ENCODE results near the gene PRKCA. TPM values are rescaled to one million over a fixed set of nuclear protein-coding genes. Genes with fewer than 3 reads are reported as not detected.

Gene PRKCA
- total RNA-seq, 4 donors from 2014 or later = 55.8 to 90.7 (median 66.7) TPM

GRCh38 chr17:66412857-66413558 lies 110.6 kb downstream of the PRKCA start:
- TF ChIP-seq CTCF (IDR thresholded peaks at IDR 0.05) (no peak), EP300 (IDR thresholded peaks at IDR 0.05) (no peak), POLR2A (IDR thresholded peaks at IDR 0.05) (no peak)
- Histone ChIP-seq H3K36me3 (no peaks in the 10 kb centered on the region), H3K27me3 (no peaks in the 10 kb centered on the region), H3K4me1 (peaks cover 0 to 13% (median 8%) of the 10 kb centered on the region in 4 donors), H3K9me3 (no peaks in the 10 kb centered on the region), H3K4me3 (no peak overlapping the region), H3K27ac (no peak overlapping the region)
- 80 to 82% methylated on average over 8 of the region's 8 CpGs for WGBS, 2 donors
- DNase-seq (ENCODE audit: low spot score in 2 of 2) = no peak

GRCh38 chr17:66413559-66414520 lies 111.4 kb downstream of the PRKCA start:
- Histone ChIP-seq H3K27ac (no peak overlapping the region), H3K9me3 (no peaks in the 10 kb centered on the region), H3K27me3 (no peaks in the 10 kb centered on the region), H3K36me3 (no peaks in the 10 kb centered on the region), H3K4me1 (peaks cover 0 to 13% (median 8%) of the 10 kb centered on the region in 4 donors), H3K4me3 (no peak overlapping the region)
- DNase-seq (ENCODE audit: low spot score in 2 of 2) = no peak
- TF ChIP-seq CTCF (IDR thresholded peaks at IDR 0.05) (no peak), POLR2A (IDR thresholded peaks at IDR 0.05) (no peak), EP300 (IDR thresholded peaks at IDR 0.05) (no peak)
- WGBS, 2 donors = 71 to 73% methylated on average over 13 of the region's 13 CpGs

GRCh38 chr17:66414561-66415175 lies 112.3 kb downstream of the PRKCA start:
- Histone ChIP-seq H3K27me3 (no peaks in the 10 kb centered on the region), H3K4me1 (peaks cover 0 to 13% (median 8%) of the 10 kb centered on the region in 4 donors), H3K27ac (no peak overlapping the region), H3K4me3 (no peak overlapping the region), H3K36me3 (no peaks in the 10 kb centered on the region), H3K9me3 (no peaks in the 10 kb centered on the region)
- no peak for TF ChIP-seq POLR2A (IDR thresholded peaks at IDR 0.05)
- TF ChIP-seq EP300 (IDR thresholded peaks at IDR 0.05) = no peak
- TF ChIP-seq CTCF (IDR thresholded peaks at IDR 0.05) = no peak
- DNase-seq (ENCODE audit: low spot score in 2 of 2) = no peak
- WGBS, 2 donors = 78 to 91% methylated on average over 4 of the region's 4 CpGs

- H3K4me3 ChIP-seq = no peak overlapping the region
- no peaks in the 10 kb centered on the region for H3K27me3 ChIP-seq
- no peaks in the 10 kb centered on the region for H3K36me3 ChIP-seq
- peaks cover 0 to 13% (median 8%) of the 10 kb centered on the region in 4 donors for H3K4me1 ChIP-seq
- TF ChIP-seq POLR2A (IDR thresholded peaks at IDR 0.05) (no peak), CTCF (IDR thresholded peaks at IDR 0.05) (no peak), EP300 (IDR thresholded peaks at IDR 0.05) (no peak)
- H3K27ac ChIP-seq = no peak overlapping the region
- no peak for DNase-seq (ENCODE audit: low spot score in 2 of 2)
- no peaks in the 10 kb centered on the region for H3K9me3 ChIP-seq
- WGBS, 2 donors = 64 to 70% methylated on average over 11 of the region's 11 CpGs
These were observed 113.2 kb downstream of the PRKCA start for GRCh38 chr17:66415366-66416206.
